GM19035 (cell line): Measurements from ENCODE around the gene PAFAH1B2.
A peak's percentile ranks its signal among the peaks of the same experiment; 100 is the strongest.
"Not testable (repeated sequence)": the region's sequence is repeated elsewhere in the genome, so short reads cannot be mapped to it uniquely, and the experiment has no call there.

Source experiments
- ATAC-seq: cut with Tn5 transposase; IDR thresholded peaks from one replicate; pipeline ENCODE4 v1.9.1; 2021; ENCODE audit not compliant: unreplicated experiment

PAFAH1B2 gene

GRCh38 chr11:117127171-117127901 is 16.8 kb upstream of the PAFAH1B2 start:
- ATAC-seq: no peak

DNA sequence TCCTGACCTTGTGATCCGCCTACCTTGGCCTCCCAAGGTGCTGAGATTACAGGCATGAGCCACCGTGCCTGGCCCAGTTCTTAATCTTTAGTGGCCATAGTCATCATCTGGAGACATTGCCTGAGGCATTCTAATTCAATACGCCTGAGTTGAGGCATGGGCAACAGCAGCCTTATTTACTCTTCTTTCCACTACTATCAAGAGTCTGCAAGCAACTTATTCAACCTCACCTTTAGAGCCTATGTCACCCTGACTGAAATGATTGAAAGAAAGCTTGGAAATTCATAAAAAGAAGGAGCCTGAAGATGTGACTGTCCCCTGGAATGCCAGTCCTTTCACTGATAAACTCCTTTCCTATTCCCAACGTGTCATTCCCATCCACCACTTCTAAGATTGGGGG is 15.8 kb upstream of the PAFAH1B2 start:
- no peak for ATAC-seq

GRCh38 chr11:117130396-117130795 is 13.7 kb upstream of the PAFAH1B2 start:
- not testable (repeated sequence) for ATAC-seq

DNA sequence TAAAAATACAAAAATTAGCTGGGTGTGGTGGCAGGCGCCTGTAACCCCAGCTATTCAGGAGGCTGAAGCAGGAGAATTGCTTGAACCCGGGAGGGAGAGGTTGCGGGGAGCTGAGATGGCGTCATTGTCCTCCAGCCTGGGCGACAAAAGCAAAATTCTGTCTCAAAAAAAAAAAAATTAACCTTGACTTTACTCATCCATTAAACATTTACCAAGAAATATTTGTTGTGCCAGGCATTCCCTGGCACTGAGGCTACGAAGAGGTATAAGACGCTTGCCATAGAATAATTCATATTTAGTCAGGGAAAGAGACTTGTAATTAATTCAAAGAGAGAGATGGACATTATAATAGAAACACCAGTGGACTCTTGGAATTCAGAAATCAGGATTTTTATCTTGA is 13.2 kb upstream of the PAFAH1B2 start:
- ATAC-seq: no peak

GRCh38 chr11:117134431-117134830 is 9.7 kb upstream of the PAFAH1B2 start:
- no peak for ATAC-seq

- ATAC-seq: not testable (repeated sequence)
Observed at GRCh38 chr11:117134979-117135378, 9.1 kb upstream of the PAFAH1B2 start.

DNA sequence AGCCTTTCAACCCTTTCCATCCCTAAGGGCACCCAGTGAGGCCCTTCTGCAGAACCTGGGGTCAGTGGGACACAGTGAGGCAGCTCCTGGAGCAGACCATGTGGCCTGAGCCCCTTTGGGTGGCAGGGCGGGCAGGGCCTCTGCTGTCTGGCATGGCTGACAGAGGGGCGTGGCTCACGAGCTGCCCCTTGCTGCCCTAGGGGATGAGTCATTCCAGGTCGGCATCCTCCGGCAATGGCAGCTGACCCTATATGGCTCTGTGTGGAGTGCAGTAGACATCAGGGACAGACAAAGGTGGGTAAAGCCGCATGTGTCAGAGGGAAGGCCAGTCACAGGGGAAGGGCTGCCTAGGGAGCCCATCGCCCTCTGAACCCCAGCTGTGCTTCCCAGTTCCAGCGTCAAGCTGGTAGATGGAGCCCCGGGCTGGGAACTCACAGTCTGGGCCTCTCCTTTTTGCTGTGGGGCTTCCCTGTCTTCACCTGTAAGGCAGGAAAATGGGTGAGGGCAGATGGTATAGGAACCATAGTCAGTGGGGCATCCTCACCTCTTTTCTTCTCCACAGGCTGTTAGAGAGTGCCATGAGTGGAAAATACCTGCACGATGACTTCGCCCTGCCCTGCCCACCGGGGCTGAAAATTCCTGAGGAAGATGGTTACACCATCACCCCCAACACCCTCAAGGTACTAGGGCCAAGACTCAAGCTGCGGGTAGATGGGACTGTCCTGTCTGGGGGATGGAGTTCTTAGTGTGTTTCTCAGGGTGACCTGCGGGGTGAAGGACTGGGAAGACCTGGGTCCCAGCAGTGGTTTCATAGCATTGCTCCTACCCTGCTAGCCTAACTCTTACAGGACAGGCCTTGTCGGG is 6.6 kb upstream of the PAFAH1B2 start:
- ATAC-seq: not testable (repeated sequence)

- peak; percentile 22 for ATAC-seq
Observed at GRCh38 chr11:117143390-117143789, 697 bp upstream of the PAFAH1B2 start.

- ATAC-seq: peak; percentile 41
Observed at GRCh38 chr11:117144477-117145392, 648 bp downstream of the PAFAH1B2 start.

GRCh38 chr11:117145393-117145761 is 1.3 kb downstream of the PAFAH1B2 start:
- ATAC-seq: no peak

GRCh38 chr11:117146521-117146920 is 2.4 kb downstream of the PAFAH1B2 start:
- no peak for ATAC-seq

GRCh38 chr11:117152066-117152465 is 8.0 kb downstream of the PAFAH1B2 start:
- no peak for ATAC-seq

GRCh38 chr11:117154468-117154867 is 10.4 kb downstream of the PAFAH1B2 start:
- no peak for ATAC-seq

DNA sequence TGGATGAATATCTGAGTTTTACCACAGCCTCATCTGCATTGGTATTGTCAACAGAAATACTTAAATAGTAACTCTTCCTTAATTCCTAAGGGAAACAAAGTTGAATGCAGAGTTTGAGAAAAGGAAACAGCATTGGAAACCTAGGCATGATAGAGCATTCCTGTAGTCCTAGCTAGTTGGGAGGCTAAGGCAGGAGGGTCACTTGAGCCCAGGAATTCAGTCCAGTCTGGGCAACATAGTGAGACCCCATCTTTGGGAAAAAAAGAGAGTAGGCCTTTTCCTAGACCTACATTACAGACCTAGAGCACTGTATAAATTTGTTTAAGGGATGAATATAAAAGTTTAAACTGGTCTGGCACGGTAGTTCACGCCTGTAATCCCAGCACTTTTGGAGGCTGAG is 13.4 kb downstream of the PAFAH1B2 start:
- ATAC-seq: no peak

GRCh38 chr11:117159892-117160291 is 15.8 kb downstream of the PAFAH1B2 start:
- no peak for ATAC-seq

GRCh38 chr11:117160826-117161225 is 16.7 kb downstream of the PAFAH1B2 start:
- no peak for ATAC-seq

DNA sequence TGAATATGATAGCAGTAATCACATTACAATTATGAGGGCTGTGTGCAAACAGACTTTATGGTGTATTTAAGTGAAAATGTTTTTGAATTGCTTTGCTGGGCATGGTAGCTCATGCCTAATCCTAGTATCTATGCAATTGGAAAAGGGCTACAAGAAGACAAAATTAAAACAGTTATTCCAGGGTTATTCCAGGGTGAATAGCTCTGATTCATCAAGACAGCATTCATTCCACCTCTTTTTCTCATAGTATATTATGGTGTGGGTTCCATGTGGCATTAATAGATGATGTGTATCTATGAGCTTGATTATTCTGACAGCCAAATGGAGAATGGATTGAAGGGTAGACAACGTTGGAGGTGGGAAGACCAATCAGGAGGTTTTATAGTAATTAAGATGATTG is 22.4 kb downstream of the PAFAH1B2 start:
- no peak for ATAC-seq

- no peak for ATAC-seq
Observed at GRCh38 chr11:117169736-117170135, 25.6 kb downstream of the PAFAH1B2 start.

DNA sequence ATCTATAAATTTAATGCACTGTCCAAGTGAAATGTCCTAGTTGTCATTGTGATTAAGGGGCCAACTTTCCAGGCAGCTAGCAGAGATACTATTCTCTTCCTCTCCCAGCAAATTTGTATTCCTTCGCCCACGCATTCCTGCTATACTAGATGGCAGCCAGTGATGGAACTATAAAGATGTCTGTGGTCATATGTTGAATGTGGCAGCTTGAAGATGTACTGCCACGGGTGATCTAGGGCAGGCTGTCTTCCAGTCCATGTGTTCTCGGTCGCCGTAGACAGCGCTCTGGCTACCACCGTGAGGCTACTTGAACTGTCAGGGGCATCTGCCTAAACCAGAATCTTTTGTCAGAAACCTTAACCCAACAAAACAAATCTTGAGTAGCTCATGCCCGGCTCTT is 26.1 kb downstream of the PAFAH1B2 start:
- no peak for ATAC-seq

DNA sequence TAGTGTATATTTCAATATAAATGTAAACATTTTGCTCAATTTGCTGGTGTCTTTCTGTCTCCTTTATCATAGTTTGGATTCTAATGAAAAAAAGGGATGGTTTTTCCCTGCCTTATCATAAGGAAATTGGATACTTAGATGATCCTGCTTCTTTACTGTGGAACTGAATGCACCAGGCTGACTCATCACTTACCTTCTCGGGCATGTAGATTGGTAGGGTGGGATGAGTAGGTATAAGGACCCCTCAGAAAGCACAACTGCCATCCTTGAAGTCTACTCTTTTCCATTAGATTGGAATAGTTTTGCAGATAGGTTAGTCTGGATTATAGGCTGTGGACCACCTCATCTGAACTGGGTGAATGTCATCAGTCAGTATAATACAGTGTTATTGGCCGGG is 26.9 kb downstream of the PAFAH1B2 start:
- no peak for ATAC-seq

DNA sequence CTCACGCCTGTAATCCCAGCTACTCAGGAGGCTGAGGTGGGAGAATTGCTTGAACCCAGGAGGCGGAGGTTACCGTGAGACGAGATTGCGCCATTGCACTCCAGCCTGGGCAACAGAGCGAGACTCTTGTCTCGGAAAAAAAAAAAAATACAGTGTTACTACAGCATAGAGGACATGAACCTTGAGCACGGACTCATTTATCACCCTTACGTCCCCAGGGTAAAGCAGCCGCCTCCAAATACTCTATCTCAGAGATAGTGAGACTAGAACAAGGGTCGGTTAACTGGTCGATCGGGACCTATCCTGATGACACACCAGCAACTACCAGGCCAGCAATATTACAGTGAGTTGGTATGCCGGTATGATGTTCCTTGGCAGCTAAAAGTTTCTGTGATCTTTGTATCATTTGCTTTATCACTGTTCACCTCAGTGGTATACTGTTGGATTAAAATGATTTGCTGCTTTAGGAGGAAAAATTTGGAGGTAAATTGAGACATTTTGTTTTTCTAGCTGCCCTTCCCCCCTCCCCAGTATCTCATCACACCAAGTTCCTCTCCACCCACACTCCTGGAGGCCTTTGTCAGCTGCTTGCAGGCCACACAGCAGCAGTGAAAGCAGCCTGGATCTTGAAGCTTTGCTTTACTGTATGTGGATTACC is 27.4 kb downstream of the PAFAH1B2 start:
- ATAC-seq: no peak
